ENCODE results near the gene PRSS23.
"Not testable (repeated sequence)": the region's sequence is repeated elsewhere in the genome, so short reads cannot be mapped to it uniquely, and the experiment has no call there.

PRSS23 gene

GRCh38 chr11:86816251-86816726, 15.9 kb downstream of the PRSS23 start:
- DNase-seq: no peak

- DNase-seq: peak in 1 of 2 experiments; percentile 35
Measured at GRCh38 chr11:86818462-86819192, 18.3 kb downstream of the PRSS23 start.

GRCh38 chr11:86824139-86824538, 23.8 kb downstream of the PRSS23 start:
- not testable (repeated sequence) for DNase-seq

GRCh38 chr11:86834376-86834775, 34.0 kb downstream of the PRSS23 start:
- not testable (repeated sequence) for DNase-seq

- not testable (repeated sequence) for DNase-seq
Measured at GRCh38 chr11:86844762-86845508, 44.6 kb downstream of the PRSS23 start.

GRCh38 chr11:86848132-86848531, 47.8 kb downstream of the PRSS23 start:
- no peak for DNase-seq

- DNase-seq: no peak
Measured at GRCh38 chr11:86849679-86850078, 49.3 kb downstream of the PRSS23 start.

All from NCI-H1930 (cell line).